NB4 (cell line): ENCODE measurements around the gene LRRC26.

Experiments
- DNase-seq: peaks from one replicate; pipeline ENCODE4 v3.0.0; 2010; ENCODE audit warnings: low read depth
- H3K4me3 ChIP-seq: one replicate; pipeline ENCODE4 v1.5.1; 2011; ENCODE audit warnings: mild to moderate bottlenecking, low read depth, low read length, moderate library complexity
- CTCF ChIP-seq: IDR thresholded peaks from one replicate; pipeline ENCODE4 v1.5.1; 2012; ENCODE audit warnings: low read depth, low read length
- MYC ChIP-seq: IDR thresholded peaks from 2 replicates; pipeline ENCODE4 v1.6.1; 2011; ENCODE audit warnings: low read depth, low read length
- POLR2A ChIP-seq: IDR thresholded peaks from 2 replicates; pipeline ENCODE4 v1.6.1; 2011; ENCODE audit warnings: mild to moderate bottlenecking; ENCODE audit not compliant: insufficient read length; ENCODE audit errors: extremely low read depth
- TF ChIP-seq, protein P1 (sequence below): IDR thresholded peaks from 2 replicates; pipeline ENCODE4 v1.6.1; 2011; ENCODE audit warnings: low read depth, low read length

LRRC26 gene

GRCh38 chr9:137205126-137206069 is 35.5 kb upstream of the LRRC26 start, which contains the start of the genes NDOR1 and TMEM203:
NDOR1 (plus strand) TSS chr9:137205700; CDS start chr9:137205778, 78 bp downstream.
TMEM203 (minus strand) TSS chr9:137205648; CDS start chr9:137205414, 234 bp downstream.
- peak; percentile 89 for DNase-seq
- peak within 1 kb of the TSS; percentile 99 for H3K4me3 ChIP-seq

GRCh38 chr9:137204731-137205125 is 34.9 kb upstream of the LRRC26 start:
- TF ChIP-seq POLR2A (no peak), CTCF (no peak), MYC (no peak)
- TF ChIP-seq, protein P1, sequence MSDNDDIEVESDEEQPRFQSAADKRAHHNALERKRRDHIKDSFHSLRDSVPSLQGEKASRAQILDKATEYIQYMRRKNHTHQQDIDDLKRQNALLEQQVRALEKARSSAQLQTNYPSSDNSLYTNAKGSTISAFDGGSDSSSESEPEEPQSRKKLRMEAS, result no peak
- peak overlapping the region; percentile 99 for H3K4me3 ChIP-seq
- DNase-seq, result no peak

More at GRCh38 chr9:137205126-137206069, 35.5 kb upstream of the LRRC26 start, which contains the start of the genes NDOR1 and TMEM203:
- TF ChIP-seq, protein P1, result peak; percentile 55; the same call in 1 of the 2 replicates
- TF ChIP-seq MYC, result peak; percentile 88
- no peak for TF ChIP-seq CTCF
- TF ChIP-seq POLR2A, result peak; percentile 43

DNA sequence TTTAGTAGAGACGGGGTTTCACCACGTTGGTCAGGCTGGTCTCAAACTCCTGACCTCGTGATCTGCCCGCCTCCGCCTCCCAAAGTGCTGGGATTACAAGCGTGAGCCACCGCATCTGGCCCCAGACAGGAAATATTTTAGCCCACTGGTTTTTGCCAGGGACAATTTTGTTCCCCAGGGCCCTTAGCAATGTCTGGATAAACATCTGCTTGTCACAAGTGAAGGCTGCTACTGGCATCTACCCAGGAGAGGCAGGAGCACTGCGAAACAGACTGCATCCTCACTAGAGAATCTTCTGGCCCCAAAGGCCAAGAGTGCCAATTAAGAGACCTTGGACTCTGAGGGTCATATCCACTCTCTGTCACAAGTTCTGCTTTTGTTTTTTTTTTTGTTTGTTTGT is 33.1 kb upstream of the LRRC26 start:
- no peak for DNase-seq
- TF ChIP-seq, protein P1, result no peak
- TF ChIP-seq POLR2A (no peak), MYC (no peak), CTCF (no peak)
- H3K4me3 ChIP-seq, result no peak overlapping the region

DNA sequence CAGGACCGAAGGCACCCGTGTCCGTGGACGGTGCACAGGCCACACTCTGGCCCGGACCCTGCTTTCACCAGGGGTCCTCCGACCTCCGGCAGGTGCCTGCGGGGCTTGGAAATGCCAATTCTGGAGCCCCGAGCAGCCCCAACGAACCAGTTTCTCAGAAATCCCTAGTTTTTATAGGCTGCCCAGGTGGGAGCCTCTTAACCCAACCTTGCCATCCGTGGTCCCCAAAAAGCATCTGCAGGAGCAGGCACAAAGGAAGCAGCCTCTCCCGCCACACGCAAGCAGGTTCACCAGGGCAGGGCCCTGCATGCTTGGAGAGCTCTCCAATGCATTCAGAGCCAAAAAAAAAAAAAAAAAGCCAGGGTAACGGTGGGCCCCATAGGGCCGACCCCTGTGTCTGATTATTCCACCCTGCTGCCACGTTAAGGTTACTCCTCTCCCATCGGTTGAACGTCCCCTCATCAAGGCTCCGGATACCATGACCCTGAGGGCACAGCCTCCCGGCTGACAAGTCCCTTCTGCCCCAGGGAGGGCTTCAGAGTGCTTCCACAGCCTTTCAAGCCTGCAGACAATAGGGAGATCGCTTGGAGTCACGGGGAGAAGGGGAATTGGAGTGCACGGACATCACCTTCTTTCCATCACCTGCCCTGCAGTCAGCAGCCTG is 31.5 kb upstream of the LRRC26 start:
- no peak for DNase-seq
- peak overlapping the region; percentile 57 for H3K4me3 ChIP-seq
- TF ChIP-seq POLR2A (no peak), MYC (no peak), CTCF (no peak)
- TF ChIP-seq, protein P1, result no peak

DNA sequence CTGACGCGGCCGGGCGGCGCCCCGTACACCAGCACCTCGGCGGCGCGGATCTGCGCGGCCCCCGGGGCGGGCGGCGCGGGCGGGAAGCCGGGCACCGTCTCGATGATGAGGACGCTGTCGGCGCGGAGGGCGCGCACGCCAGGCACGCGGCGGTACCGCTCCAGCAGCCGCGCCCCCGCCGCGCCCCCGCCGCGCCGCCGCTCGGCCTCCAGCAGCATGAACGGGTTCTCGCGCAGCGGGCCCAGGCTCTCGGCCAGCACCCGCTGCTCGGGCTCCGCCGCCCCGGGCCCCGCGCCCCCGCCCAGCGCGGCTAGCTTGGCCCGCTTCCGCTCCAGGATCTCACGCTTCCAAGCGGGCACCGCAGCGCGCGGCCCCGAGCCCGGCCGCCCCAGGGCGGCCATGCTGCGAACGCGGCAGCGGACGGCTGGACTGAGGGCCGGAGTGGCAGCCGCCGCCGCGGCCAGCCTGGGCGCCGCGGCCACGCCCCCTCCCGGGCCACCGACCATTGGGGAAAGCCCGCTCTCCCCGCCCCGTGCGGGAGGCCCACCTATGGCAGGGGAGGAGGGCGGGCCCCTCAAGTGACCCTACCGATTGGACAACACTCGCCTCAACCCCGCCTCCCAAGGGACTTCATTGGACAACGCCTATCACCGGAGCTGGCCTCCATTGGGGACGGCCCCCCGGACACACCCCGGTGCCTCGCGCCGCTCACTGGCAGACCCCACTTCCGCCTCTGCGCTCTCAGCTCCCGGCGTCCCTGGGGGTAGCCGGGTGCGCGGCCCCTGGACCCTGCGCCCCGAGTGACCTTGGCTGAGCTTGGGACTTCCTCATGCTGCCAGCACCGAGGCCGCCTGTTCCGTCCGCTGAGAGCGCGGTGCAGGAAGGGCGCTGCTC is 30.7 kb upstream of the LRRC26 start, which contains the start of gene TPRN:
TSS of gene TPRN (minus strand) at position 431 of the 894 bp plus-strand sequence. CDS start at position 401, 30 bp downstream.
- TF ChIP-seq, protein P1, result peak; percentile 41
- TF ChIP-seq CTCF (no peak), POLR2A (peak; percentile 80), MYC (peak; percentile 68; the same call in 1 of the 2 replicates)
- H3K4me3 ChIP-seq, result peak within 1 kb of the TSS; percentile 57
- DNase-seq, result peak; percentile 100
